Fibroblast of upper back skin (primary cell): ENCODE data around the gene TBC1D5.

ENCODE experiments used
- DNase-seq: peaks from one replicate; pipeline ENCODE4 v3.0.0-alpha.2; 2013

Gene TBC1D5

GRCh38 chr3:17122758-17123157 lies 619.7 kb downstream of the TBC1D5 start:
- DNase-seq, result no peak

GRCh38 chr3:17121336-17121735 lies 621.1 kb downstream of the TBC1D5 start:
- DNase-seq, result no peak

GRCh38 chr3:17120115-17120514 lies 622.3 kb downstream of the TBC1D5 start:
- no peak for DNase-seq

DNA sequence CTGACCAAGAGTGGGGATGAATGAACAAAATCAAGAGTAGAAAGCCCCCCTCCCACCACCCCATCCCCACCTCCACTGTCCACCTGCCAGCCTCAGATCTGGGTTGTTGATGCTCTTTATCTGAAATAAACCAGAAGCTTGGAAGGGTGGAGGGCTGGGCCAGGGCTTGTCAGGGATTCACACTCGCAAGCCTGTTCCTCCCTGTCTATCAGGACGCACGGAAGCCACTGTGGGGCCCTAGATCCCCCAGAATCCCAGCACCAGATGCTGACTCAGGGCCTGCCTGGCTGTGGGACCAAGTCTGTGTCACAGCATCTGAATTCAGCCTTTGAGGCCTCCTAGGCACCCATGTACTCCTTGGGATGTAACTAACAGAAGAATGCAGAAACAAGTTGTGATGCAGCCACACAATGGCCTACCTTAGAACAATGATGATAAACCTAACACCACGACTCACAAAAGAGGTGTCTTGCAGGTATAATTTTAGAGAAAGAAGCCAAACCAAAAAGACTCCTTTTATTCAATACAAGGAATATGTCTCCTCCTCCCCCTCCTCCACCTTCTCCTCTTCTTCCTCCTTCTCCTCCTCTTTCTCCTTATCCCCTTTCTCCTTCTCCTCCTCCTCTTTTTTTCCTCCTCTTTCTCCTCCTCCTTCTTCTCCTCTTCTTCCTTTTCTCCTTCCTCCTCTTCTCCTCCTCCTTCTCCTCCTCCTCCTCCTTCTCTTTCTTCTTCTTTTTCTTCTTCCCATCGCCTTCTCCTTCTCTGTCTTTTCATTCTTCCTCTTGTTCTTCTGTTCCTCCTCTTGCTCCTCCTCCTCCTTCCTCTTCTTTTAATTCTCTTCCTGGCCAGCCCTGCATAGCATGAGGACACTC lies 623.0 kb downstream of the TBC1D5 start:
- no peak for DNase-seq

- no peak for DNase-seq
Observed at GRCh38 chr3:17118771-17119170, 623.7 kb downstream of the TBC1D5 start.

GRCh38 chr3:17116007-17116600 lies 626.3 kb downstream of the TBC1D5 start:
- DNase-seq, result no peak

DNA sequence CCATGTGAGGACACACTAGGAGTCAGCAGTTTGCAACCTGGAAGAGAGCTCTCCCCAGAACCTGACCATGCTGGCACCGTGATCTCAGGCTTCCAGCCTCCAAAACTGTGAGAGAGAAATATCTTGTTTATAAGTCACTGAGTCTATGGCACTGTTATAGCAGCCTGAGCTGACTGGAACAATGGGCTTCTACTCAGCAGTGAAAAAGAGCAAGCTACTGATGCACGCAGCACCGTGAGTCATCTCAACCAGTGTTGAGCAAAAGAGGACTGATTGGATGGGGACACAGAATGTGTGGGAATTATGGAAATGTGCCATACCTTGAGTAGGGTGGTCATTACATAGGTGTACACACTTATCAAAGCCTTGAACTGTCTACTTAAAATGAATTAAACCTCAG lies 627.2 kb downstream of the TBC1D5 start:
- no peak for DNase-seq

GRCh38 chr3:17111586-17111985 lies 630.8 kb downstream of the TBC1D5 start:
- DNase-seq, result no peak

GRCh38 chr3:17110660-17111396 lies 631.6 kb downstream of the TBC1D5 start:
- DNase-seq, result no peak
